IPS-18a (cell line): ENCODE measurements around the gene SAMD7.

Experiments
- H3K27ac ChIP-seq: one replicate; pipeline ENCODE4 v1.5.1; 2013; ENCODE audit warnings: low read length
- H3K27me3 ChIP-seq: one replicate; pipeline ENCODE4 v1.6.1; 2013; ENCODE audit warnings: mild to moderate bottlenecking, low read length; ENCODE audit not compliant: control insufficient read depth, insufficient read depth
- H3K36me3 ChIP-seq: one replicate; pipeline ENCODE4 v1.6.1; 2013; ENCODE audit warnings: low read depth, low read length; ENCODE audit not compliant: control insufficient read depth
- H3K4me1 ChIP-seq: one replicate; pipeline ENCODE4 v1.6.1; 2013; ENCODE audit warnings: low read depth, low read length; ENCODE audit not compliant: control insufficient read depth
- H3K4me3 ChIP-seq: one replicate; pipeline ENCODE4 v1.5.1; 2013; ENCODE audit warnings: low read length
- H3K9ac ChIP-seq: one replicate; pipeline ENCODE4 v1.6.1; 2013; ENCODE audit warnings: mild to moderate bottlenecking, low read length, moderate library complexity
- H3K9me3 ChIP-seq: one replicate; pipeline ENCODE4 v1.6.1; 2013; ENCODE audit warnings: low read depth, low read length; ENCODE audit not compliant: control insufficient read depth

The SAMD7 gene

DNA sequence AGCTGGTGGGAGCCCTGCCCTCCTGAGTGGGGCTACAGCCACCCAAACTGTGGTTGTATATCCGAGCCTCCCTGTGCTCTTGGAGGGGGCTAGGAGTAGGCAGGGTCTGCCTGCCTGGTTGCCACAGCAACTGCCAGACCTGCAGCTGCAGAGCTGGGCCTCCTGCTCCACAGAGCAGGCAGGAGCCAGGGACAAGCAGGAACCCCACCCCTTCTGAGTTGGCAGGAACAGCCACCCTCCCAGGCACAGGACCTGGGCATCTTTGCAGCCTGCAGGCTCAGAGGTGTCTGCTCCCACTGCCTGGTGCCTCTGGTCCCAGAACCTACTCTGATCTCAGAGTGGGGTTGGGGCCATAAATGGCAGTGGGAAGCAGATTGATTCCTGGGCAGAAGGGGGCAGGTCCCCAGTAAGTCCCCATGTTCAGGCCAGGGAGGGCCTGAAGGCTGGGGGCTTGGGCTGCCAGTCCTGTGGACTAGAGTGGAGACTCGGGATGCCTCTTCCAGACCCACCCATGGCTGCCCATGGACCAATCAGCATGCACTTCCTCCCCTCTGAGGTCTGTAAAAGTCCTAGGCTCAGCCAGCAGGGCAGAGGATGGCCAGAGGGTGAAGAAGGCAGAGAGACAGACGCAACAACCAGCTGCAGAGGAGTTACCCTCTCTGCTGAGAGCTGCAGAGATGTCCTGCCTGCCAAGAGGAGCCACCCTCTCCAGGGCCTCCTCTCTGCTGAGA lies 31.4 kb upstream of the SAMD7 start:
- Histone ChIP-seq H3K27ac (no peak overlapping the region), H3K27me3 (no peaks in the 10 kb centered on the region), H3K4me1 (no peaks in the 10 kb centered on the region), H3K36me3 (no peaks in the 10 kb centered on the region), H3K9ac (no peak overlapping the region), H3K9me3 (no peaks in the 10 kb centered on the region), H3K4me3 (no peak overlapping the region)

DNA sequence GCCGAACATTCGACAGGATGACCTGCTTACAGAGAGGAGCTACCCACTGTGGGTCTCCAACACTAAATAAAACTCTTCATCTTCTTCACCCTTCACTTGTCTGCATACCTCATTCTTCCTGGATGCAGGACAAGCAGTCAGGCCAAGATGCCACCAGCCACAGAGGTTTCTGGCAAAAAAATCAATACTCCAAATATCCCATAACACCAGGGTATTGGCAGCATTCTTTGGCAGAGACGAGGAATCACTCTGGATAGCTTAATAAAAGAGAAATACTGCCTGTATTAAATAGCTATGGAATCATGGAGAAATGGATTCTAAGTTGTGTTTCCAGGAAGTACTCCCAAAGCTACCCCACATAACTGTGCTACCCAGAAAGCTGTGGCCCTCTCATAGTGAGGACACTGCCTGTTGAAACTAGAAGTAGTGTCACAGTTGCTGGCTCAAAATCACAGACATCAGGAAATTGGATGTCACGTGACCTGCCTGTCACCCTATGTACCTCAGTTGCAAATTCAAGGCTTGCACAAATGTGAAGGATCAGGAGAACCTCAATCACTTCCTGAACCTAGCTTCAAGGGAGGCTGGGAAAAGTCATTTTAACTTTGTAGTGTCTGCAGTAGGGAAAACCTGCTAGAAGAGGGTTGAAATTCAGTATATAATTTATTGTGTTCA lies 30.7 kb upstream of the SAMD7 start:
- no peak overlapping the region for H3K9ac ChIP-seq
- H3K9me3 ChIP-seq, result no peaks in the 10 kb centered on the region
- H3K36me3 ChIP-seq, result no peaks in the 10 kb centered on the region
- H3K4me1 ChIP-seq, result peaks cover 2% of the 10 kb centered on the region
- H3K27ac ChIP-seq, result no peak overlapping the region
- no peak overlapping the region for H3K4me3 ChIP-seq
- H3K27me3 ChIP-seq, result no peaks in the 10 kb centered on the region

DNA sequence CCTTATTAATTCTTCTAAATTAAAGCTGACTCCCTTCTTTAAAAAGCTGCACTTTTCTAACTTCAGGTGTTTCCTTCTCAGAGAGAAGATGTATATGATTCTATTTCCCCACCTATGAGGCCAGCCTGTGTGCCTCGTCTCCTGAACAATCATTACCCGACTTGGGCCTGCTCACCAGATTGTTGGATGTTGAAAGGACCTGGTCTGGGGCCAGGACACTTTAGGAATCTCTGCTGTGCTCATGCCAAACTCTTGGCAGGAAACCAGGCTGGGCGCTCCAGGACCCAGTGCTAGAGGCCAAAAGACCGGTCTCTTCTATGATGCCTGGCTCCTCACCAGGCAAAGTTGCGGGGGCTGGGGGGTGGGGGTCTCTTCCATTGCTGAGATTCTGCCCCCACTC lies 24.7 kb upstream of the SAMD7 start:
- Histone ChIP-seq H3K9ac (no peak overlapping the region), H3K27me3 (no peaks in the 10 kb centered on the region), H3K36me3 (no peaks in the 10 kb centered on the region), H3K27ac (no peak overlapping the region), H3K4me1 (peaks cover 12% of the 10 kb centered on the region), H3K4me3 (no peak overlapping the region), H3K9me3 (no peaks in the 10 kb centered on the region)

DNA sequence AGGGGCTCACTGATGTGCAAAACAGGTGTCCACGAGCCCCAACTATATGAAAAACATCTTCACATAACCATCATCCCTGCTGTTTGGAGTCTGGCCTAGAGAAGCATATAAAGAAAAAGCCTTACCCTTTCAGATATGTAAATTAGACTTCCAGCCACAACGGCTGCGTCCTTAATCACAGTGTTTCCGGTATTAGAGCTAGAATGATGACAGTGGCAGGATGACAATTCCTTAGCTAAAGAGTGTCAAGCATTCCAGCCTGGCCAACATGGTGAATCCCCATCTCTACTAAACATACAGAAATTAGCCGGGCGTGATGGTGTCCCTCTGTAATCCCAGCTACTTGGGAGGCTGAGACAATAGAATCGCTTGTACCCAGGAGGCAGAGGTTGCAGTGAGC lies 19.5 kb upstream of the SAMD7 start:
- H3K9me3 ChIP-seq, result no peaks in the 10 kb centered on the region
- no peak overlapping the region for H3K9ac ChIP-seq
- no peaks in the 10 kb centered on the region for H3K4me1 ChIP-seq
- no peak overlapping the region for H3K4me3 ChIP-seq
- no peak overlapping the region for H3K27ac ChIP-seq
- no peaks in the 10 kb centered on the region for H3K27me3 ChIP-seq
- H3K36me3 ChIP-seq, result no peaks in the 10 kb centered on the region

DNA sequence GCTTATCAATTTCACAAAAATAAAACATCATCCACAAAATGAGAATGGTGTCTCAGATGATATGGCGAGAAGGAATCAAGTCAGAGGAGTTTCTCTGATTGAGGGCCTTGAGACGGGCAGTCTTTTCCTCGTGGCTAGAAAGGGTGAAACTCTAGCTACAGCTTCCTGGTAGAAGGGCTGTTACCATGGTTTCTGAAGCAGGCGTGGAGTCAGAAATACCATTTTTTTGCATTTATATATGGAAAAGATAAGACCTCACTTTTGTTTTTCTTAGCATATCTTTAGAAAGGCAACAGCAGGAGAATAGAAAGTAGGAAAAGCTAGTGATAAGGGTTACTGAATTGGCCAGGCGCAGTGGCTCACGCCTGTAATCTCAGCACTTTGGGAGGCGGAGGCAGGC lies 17.3 kb upstream of the SAMD7 start:
- H3K9ac ChIP-seq, result no peak overlapping the region
- H3K36me3 ChIP-seq, result no peaks in the 10 kb centered on the region
- no peaks in the 10 kb centered on the region for H3K4me1 ChIP-seq
- H3K27ac ChIP-seq, result no peak overlapping the region
- H3K27me3 ChIP-seq, result no peaks in the 10 kb centered on the region
- no peak overlapping the region for H3K4me3 ChIP-seq
- H3K9me3 ChIP-seq, result no peaks in the 10 kb centered on the region

DNA sequence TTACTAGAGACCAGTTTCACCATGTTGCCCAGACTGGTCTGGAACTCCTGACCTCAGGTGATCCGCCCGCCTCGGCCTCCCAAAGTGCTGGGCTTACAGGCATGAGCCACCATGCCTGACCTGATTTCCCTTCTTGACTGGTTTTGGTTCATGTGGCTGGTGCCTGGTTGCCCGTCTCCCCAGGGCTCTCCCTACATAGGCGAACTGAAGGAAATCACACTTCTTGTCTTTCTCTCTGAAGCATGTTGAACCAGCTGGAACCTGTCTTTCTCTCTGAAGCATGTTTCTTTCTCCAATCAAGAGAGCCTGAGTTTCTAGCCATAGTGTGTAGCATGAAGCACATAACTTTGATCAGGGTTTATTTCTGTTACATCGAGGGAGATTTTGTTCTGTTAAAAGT lies 16.3 kb upstream of the SAMD7 start:
- Histone ChIP-seq H3K4me1 (no peaks in the 10 kb centered on the region), H3K4me3 (no peak overlapping the region), H3K27me3 (no peaks in the 10 kb centered on the region), H3K9ac (no peak overlapping the region), H3K36me3 (no peaks in the 10 kb centered on the region), H3K9me3 (no peaks in the 10 kb centered on the region), H3K27ac (no peak overlapping the region)

DNA sequence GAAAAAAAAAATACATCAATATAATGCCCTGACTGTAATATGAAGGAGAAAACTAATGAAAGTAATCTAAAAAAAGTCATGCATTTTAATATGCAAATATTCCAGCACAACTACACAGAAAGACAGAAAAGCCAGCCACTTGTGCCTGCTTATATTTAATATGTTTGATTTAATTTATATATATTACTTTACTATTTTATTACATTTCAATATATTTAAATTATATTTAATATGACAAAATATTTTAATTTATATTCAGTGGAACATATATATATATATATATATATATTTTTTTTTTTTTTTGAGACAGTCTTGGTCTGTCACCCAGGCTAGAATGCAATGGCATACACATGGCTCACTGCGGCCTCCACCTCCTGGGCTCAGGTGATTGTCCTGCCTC lies 14.1 kb upstream of the SAMD7 start:
- H3K4me1 ChIP-seq, result no peaks in the 10 kb centered on the region
- H3K27ac ChIP-seq, result no peak overlapping the region
- H3K36me3 ChIP-seq, result no peaks in the 10 kb centered on the region
- no peak overlapping the region for H3K4me3 ChIP-seq
- H3K9me3 ChIP-seq, result no peaks in the 10 kb centered on the region
- H3K27me3 ChIP-seq, result no peaks in the 10 kb centered on the region
- no peak overlapping the region for H3K9ac ChIP-seq

DNA sequence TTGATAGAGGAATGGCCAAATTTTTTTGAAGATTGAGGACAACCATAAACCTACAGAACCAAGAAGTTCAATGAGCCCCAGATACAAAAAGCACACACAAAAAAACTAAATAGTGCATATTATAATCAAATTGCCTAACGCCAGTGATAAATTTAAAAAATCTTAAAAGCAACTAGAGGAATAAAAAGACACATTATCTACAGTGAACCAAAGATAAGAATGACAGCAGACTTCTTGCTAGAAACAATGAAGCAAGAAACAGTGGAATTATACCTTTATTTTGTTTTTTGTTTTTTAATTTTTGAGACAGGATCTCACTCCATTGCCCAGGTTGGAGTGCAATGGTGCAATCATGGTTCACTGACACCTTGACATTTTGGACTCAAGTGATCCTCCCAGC lies 9.9 kb upstream of the SAMD7 start:
- H3K27me3 ChIP-seq, result no peaks in the 10 kb centered on the region
- no peaks in the 10 kb centered on the region for H3K36me3 ChIP-seq
- no peaks in the 10 kb centered on the region for H3K9me3 ChIP-seq
- no peak overlapping the region for H3K27ac ChIP-seq
- H3K9ac ChIP-seq, result no peak overlapping the region
- H3K4me1 ChIP-seq, result no peaks in the 10 kb centered on the region
- H3K4me3 ChIP-seq, result no peak overlapping the region

DNA sequence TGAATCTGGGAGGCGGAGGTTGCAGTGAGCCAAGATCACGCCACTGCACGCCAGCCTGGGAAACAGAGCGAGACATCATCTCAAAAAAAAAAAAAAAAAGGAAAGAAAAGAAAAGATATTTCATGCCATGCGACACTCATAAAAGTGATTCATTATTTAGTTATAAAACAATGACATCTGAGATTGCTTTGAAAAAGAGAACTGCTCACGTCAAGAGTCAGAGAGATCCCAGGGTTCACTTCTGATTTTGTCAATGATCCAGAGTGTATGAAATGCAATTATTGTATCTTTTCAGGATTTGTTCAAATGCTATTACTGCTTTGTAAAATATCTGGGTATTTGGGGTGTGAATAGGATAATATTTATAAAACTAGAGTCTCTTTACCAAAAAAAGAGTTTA lies 6.0 kb upstream of the SAMD7 start:
- H3K9me3 ChIP-seq, result no peaks in the 10 kb centered on the region

DNA sequence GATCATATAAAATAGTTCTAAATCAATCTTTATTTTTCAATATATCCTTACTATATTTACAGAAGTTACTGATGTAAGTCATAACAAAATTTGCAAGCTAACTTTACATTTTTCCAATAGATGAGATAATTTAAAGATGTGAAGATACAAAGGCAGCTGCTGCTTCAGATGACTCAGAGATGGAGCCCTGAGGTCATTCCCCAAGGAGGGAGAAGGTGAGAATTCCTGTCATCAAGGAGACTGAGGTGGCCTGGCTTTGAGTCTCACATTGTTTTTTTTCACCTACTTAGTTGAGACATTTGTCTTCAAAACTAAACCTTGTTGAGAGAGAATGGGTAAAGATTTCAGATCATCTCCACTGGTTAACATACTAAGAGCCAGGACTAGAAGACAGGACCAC lies 3.9 kb upstream of the SAMD7 start:
- H3K4me3 ChIP-seq, result no peak overlapping the region
- no peak overlapping the region for H3K9ac ChIP-seq
- no peak overlapping the region for H3K27ac ChIP-seq
- peaks cover 6% of the 10 kb centered on the region for H3K4me1 ChIP-seq
- H3K27me3 ChIP-seq, result no peaks in the 10 kb centered on the region
- H3K9me3 ChIP-seq, result no peaks in the 10 kb centered on the region
- H3K36me3 ChIP-seq, result no peaks in the 10 kb centered on the region

More for the DNA sequence above, 6.0 kb upstream of the SAMD7 start:
- H3K4me3 ChIP-seq, result no peak overlapping the region
- H3K27me3 ChIP-seq, result no peaks in the 10 kb centered on the region
- no peaks in the 10 kb centered on the region for H3K36me3 ChIP-seq
- H3K27ac ChIP-seq, result no peak overlapping the region
- peaks cover 6% of the 10 kb centered on the region for H3K4me1 ChIP-seq
- no peak overlapping the region for H3K9ac ChIP-seq

DNA sequence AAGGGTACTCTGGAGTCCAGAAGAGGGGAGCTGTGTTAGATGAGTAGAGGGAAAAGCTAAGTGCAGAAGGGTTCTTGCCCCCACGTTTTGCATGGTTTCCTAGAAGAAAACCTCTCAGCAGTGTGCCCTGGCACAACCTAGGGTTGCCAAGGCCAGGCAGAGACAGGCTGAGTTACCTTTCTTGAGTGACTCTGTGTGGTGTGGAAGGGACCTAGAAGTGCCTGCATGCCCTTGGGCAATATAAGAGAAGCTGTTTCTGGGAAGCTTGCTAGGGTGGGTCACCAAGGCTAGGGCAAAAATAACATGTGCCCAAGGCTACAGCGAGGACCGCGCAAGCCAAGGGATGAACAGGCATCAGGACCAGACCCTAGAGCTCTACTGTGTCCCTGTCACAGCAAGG lies 3.4 kb upstream of the SAMD7 start:
- Histone ChIP-seq H3K27ac (no peak overlapping the region), H3K9me3 (no peaks in the 10 kb centered on the region), H3K9ac (no peak overlapping the region), H3K4me1 (peaks cover 6% of the 10 kb centered on the region), H3K4me3 (no peak overlapping the region), H3K36me3 (no peaks in the 10 kb centered on the region), H3K27me3 (no peaks in the 10 kb centered on the region)

DNA sequence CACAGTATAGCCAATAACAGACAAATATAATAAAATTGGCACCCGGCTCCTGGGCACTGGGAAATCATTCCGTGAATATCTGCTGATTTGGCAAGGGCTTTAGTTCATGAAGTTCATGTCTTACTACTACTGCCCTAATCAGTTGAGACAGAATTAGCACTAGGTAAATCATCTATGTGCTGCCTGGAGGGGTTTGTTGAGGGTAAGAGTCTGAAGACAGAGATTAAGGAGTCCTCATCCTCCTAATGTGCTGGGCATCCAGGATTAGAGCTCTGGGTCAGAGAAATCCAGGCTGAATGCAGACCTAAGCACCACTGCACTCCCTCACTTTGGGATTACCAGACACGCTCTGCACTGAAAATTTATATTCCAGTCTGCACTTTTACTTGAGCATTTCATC lies 2.0 kb downstream of the SAMD7 start:
- Histone ChIP-seq H3K9me3 (no peaks in the 10 kb centered on the region), H3K9ac (no peak overlapping the region), H3K27ac (no peak overlapping the region), H3K4me3 (no peak overlapping the region), H3K4me1 (no peaks in the 10 kb centered on the region), H3K27me3 (no peaks in the 10 kb centered on the region), H3K36me3 (no peaks in the 10 kb centered on the region)
